ENCODE measurements around the gene CHD2.

- TF ChIP-seq POLR2A (IDR thresholded peaks at IDR 0.05; ENCODE audit: low read depth, low read length) = no peak
- no peak for TF ChIP-seq POU2F2 (IDR thresholded peaks at IDR 0.05; ENCODE audit: low read depth, low read length)
- TF ChIP-seq PAX5 (IDR thresholded peaks at IDR 0.05; ENCODE audit: insufficient read depth, low read length, severe bottlenecking) = no peak
- no peak for TF ChIP-seq TAF1 (IDR thresholded peaks at IDR 0.05; ENCODE audit: low read depth, low read length)
- TF ChIP-seq POLR2AphosphoS5 (IDR thresholded peaks at IDR 0.05; ENCODE audit: low read depth, low read length) = no peak
- TF ChIP-seq SPI1 (IDR thresholded peaks at IDR 0.05; ENCODE audit: low read depth, low read length) = no peak
Observed at GRCh38 chr15:93072011-93072410, 171.9 kb downstream of the CHD2 start.
